ENCODE measurements around the gene RGS12. TPM values are rescaled to one million over a fixed set of nuclear protein-coding genes. Genes with fewer than 3 reads are reported as not detected.

Gene RGS12
- total and polyA plus RNA-seq, 2 of the 8 experiments (the other 6 are each of a cell fraction or from before 2014, with no cell fraction given), result 6.0 to 16.4 TPM

- 85% methylated on average over 3 of the region's 3 CpGs; no CpG with 5 or more reads in 1 of the 2 experiments for WGBS, 2 experiments (ENCODE audit: extremely low coverage in 1 of 2, insufficient coverage in 1 of 2, insufficient read length in 1 of 2, insufficient replicate concordance in 2 of 2, low coverage in 1 of 2, low lambda C conversion rate in 2 of 2, missing lambda C conversion rate in 1 of 2)
- TF ChIP-seq RBBP5 (IDR thresholded peaks at IDR 0.05; ENCODE audit: borderline replicate concordance, low read depth, low read length) (no peak), CREB1 (IDR thresholded peaks at IDR 0.05) (no peak), ATF3 (IDR thresholded peaks at IDR 0.05; ENCODE audit: insufficient read depth, low read depth, low read length) (no peak), NRF1 (IDR thresholded peaks at IDR 0.05; ENCODE audit: low read depth, low read length) (no peak), TAF1 (IDR thresholded peaks at IDR 0.05; ENCODE audit: low read depth, low read length) (no peak), HDAC2 (IDR thresholded peaks at IDR 0.05; ENCODE audit: borderline replicate concordance in 1 of 2, low read depth in 2 of 2, low read length in 2 of 2) (no peak), SAP30 (IDR thresholded peaks at IDR 0.05; ENCODE audit: insufficient read depth, insufficient replicate concordance, low read length) (no peak), JUND (IDR thresholded peaks at IDR 0.05; ENCODE audit: low read length) (no peak), CBX5 (IDR thresholded peaks at IDR 0.05; ENCODE audit: low read depth, low read length) (no peak), SIRT6 (IDR thresholded peaks at IDR 0.05; ENCODE audit: low read length) (no peak), SIN3A (conservative IDR thresholded peaks at IDR 0.05 in 1 of 2, IDR thresholded peaks at IDR 0.05 in 1 of 2; ENCODE audit: low read depth in 1 of 2, low read length in 2 of 2) (no peak), POU5F1 (IDR thresholded peaks at IDR 0.05; ENCODE audit: low read depth, low read length) (no peak), CTBP2 (IDR thresholded peaks at IDR 0.05; ENCODE audit: borderline replicate concordance, insufficient read depth, insufficient read length, low read length) (no peak)
Measured at GRCh38 chr4:3280466-3280865, 12.4 kb upstream of the RGS12 start.

More at GRCh38 chr4:3280466-3280865, 12.4 kb upstream of the RGS12 start:
- no peaks in the 10 kb centered on the region for H3K23me2 ChIP-seq (ENCODE audit: low read depth, low read length)
- no peaks in the 10 kb centered on the region; a peak in 1 of 4 replicates for H3K9me3 ChIP-seq (ENCODE audit: insufficient read depth in 2 of 2, low read depth in 1 of 2, low read length in 1 of 2)
- H2BK15ac ChIP-seq (ENCODE audit: low read length), result no peak overlapping the region
- H3K79me2 ChIP-seq (ENCODE audit: control insufficient read depth in 1 of 2, insufficient read depth in 2 of 2, low read length in 2 of 2), result no peaks in the 10 kb centered on the region
- H3K56ac ChIP-seq (replicated peaks; ENCODE audit: insufficient read length, low read depth, low read length), result no peak overlapping the region
- H3K9ac ChIP-seq (replicated peaks in 1 of 4; ENCODE audit: extremely low read depth in 1 of 4, low read depth in 3 of 4, low read length in 3 of 4), result no peak overlapping the region
- no peak overlapping the region for H2BK20ac ChIP-seq (ENCODE audit: low read length)
- H4K91ac ChIP-seq (replicated peaks; ENCODE audit: insufficient read length, low read length), result no peak overlapping the region
- H3K4me2 ChIP-seq (ENCODE audit: insufficient read depth in 1 of 2, low read depth in 2 of 2, low read length in 2 of 2), result no peak overlapping the region
- H3K18ac ChIP-seq (ENCODE audit: extremely low read depth, low read length), result no peak overlapping the region
- H2AK5ac ChIP-seq (ENCODE audit: low read depth, low read length), result no peak overlapping the region
- no peaks in the 10 kb centered on the region; a peak in 1 of 7 replicates for H3K4me1 ChIP-seq (replicated peaks in 1 of 4; ENCODE audit: control insufficient read depth in 3 of 4, insufficient read depth in 4 of 4, low read length in 3 of 4)
- no peak overlapping the region for H2BK5ac ChIP-seq (ENCODE audit: low read depth, low read length)
- H3K79me1 ChIP-seq (ENCODE audit: low read depth, low read length), result no peaks in the 10 kb centered on the region
- POLR2A ChIA-PET (ENCODE audit: partially characterized antibody), result interaction anchor here (0.5 to 0.6 kb wide), 2 partner anchors 107 to 117 kb away, joined by 3 read pairs; no protein-coding TSS in a partner anchor
- H4K5ac ChIP-seq (ENCODE audit: insufficient read length, low read depth, low read length), result no peak overlapping the region
- DNase-seq (ENCODE audit: low read depth in 1 of 2, low spot score in 2 of 2) (no peak), FAIRE-seq (no peak)
- H3K4me3 ChIP-seq (ENCODE audit: extremely low read depth in 1 of 4, insufficient read depth in 2 of 4, low read depth in 3 of 4, low read length in 4 of 4), result no peak overlapping the region
- peak overlapping the region; percentile 14 for H3K14ac ChIP-seq (ENCODE audit: insufficient read length)
- H3K4ac ChIP-seq (replicated peaks; ENCODE audit: insufficient read length, low read depth, low read length), result no peak overlapping the region
- H3K27ac ChIP-seq (ENCODE audit: low read depth, low read length), result no peak overlapping the region
- CTCF ChIA-PET (ENCODE audit: partially characterized antibody), result interaction anchor here (0.6 to 1.1 kb wide), 3 partner anchors 38 to 1928 kb away, joined by 3 to 4 read pairs (median 3); no protein-coding TSS in a partner anchor
- H3K36me3 ChIP-seq (ENCODE audit: control insufficient read depth in 2 of 4, insufficient read depth in 4 of 4, low read length in 3 of 4), result no peaks in the 10 kb centered on the region
- no peak overlapping the region for H2AFZ ChIP-seq (ENCODE audit: low read length)
- no peak overlapping the region for H3K23ac ChIP-seq (ENCODE audit: insufficient read length)
- H3K27me3 ChIP-seq (replicated peaks in 1 of 4; ENCODE audit: control insufficient read depth in 3 of 4, extremely low read depth in 1 of 4, insufficient read depth in 3 of 4, low read length in 3 of 4), result no peaks in the 10 kb centered on the region; a peak in 1 of 7 replicates
- no peaks in the 10 kb centered on the region for H4K20me1 ChIP-seq (replicated peaks in 1 of 2; ENCODE audit: control insufficient read depth in 1 of 2, insufficient read depth in 2 of 2, low read length in 2 of 2)
- H4K8ac ChIP-seq (ENCODE audit: extremely low read depth, insufficient read depth, low read length), result no peak overlapping the region
- H2BK120ac ChIP-seq (replicated peaks; ENCODE audit: low read depth, low read length), result no peak overlapping the region
- no peak overlapping the region for H2BK12ac ChIP-seq (ENCODE audit: low read depth, low read length)

Data from H1 (cell line).